AG08395 (cell line): ENCODE data around the gene ADD1.

Experiments used
- DNase-seq: peaks from one replicate; pipeline ENCODE4 v3.0.0; 2012; ENCODE audit warnings: mixed read lengths, low spot score

The ADD1 gene

DNA sequence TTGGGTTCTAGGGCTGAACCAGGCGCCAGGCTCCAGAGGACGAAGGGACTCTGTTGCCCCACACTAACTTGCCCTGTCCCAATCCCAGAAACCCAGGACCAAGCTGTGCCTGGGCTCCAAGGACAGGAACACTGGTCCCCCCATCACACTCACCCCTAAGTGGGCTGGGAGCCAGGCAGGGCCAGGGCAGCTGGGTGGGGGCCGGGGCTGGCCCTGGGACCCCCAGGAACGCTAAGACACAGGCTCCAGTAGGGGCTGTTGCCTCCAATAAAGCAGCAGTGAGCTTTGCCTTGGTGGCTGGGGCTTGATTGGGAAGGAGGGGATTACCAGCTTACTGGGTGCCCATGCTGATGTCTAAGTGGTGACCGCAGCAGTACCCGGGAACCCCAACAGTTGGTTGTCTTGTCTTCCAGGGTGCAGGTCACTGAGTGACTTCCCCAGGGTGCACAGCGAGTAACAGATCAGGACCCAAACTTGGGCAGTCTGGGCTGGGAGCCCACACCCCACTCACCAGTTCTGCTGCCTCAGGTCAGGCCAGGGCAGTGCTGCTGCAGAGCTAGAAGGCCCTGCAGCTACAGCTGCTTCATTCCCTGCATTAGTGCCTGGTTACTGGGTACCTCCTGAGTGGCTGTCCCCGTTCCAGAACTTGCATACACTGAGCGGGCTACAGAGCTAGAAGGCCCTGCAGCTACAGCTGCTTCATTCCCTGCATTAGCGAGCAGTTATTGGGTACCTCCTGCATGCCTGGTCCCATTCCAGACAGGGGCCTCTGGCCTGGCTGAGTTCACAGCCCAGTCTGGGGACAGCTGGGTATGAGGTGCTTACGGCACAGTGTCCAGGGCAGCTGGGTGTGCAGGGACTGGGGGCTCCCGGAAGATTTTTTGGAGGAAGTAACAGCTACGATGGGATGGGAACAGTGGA is 9.4 kb upstream of the ADD1 start:
- no peak for DNase-seq

DNA sequence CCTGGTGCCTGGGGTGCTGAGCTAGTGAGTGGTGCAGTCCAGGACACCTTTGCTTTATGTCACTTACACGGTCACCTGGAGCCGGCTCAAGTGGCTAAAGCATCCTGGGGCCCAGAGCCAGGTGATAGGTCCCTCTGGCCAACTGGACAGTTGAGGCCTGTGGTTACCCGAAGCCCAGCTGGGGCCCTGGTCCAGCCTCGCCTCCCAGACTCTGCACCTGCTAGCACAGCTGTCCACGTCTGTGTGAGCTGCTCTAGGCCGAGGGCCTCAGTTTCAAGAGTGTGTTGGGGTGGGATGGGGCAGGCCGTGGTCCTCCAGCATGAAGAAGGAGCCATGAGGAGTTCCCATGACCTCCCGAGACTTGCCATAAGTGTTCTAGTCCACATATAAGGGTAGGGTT is 7.7 kb upstream of the ADD1 start:
- DNase-seq: no peak

DNA sequence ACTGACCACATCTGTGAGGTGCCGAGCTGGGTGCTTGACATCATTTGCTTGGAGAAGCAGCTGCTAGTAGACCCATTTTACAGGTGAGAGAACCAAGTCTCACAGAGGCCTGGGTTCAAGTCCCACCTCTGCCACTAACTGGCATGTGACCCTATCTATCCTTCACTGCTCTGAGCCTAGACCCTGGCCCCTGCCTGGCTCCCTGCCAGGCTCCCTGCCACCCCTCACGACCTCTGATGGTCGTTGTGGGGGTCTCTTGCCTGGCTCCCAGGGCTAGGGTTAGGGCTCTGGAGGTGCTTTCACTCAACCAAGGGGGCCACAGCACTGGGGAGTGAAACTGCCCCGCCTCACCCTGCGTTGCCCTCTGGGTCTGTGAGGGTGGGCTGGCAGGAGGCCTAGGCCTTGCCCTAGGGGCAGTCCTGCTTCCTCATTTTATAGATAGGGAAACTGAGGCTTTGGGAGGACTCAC is 7.2 kb upstream of the ADD1 start:
- DNase-seq: no peak

DNA sequence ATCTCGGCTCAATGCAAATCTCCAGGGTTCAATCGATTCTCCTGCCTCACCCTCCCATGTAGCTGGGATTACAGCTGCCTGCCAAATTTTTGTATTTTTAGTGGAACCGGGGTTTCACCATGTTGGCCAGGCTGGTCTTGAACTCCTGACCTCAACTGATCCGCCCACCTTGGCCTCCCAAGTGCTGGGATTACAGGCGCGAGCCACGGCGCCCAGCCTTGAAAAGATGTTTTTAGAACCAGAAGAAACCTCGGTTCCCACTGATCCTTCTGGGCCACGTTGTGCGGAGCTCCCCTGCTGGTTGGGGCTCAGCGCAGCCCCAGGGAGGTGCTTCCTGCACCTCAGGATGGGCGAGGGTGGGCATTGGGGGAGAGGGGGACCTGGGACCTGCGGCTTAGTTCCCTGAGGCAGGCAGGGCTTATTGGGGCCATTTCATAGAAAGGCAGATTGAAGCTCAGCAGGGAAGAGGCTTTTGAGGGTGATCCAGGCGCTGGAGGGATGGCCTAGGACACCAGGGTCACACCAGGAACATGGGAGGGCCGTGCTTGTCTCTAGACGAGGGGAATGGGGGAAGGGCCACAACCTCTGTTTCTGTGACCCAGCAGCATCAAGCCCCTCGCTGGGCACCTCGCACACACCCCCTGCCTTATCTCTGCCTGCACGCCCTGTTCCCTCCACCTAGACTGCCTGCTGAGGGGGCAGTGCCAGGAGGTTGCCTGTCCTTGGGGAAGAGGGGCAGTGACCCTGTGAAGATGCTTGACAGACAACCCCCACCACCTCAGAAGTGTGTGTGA is 6.3 kb upstream of the ADD1 start:
- DNase-seq: no peak

DNA sequence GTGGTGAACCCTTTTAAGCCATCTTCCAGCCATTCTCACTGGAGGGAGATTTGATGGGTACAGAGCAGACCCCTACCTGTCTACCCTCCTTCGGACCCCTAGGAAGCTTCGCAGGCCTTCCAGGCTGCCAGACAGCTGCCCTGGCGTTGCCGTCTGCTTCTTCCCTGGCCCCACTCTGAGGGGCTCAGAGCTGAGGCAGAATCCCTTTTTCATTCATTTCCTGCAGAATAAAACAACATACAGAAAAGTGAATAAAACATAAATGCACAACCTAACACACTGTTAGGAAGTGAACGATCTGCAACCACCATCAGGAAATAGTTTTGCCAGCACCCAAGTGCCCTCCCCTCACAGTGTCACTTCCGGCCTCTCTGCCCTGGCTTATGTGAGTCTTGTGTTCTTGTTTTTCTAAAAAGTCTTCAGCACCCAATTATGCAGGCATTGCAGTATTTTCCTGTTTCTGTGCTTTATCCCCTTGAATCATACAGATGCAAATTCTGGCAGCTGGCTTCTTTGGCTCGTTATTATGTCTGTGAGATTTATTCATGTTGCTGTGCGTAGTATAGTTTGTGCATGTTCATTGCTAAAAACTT is 5.6 kb upstream of the ADD1 start:
- peak; percentile 57 for DNase-seq

DNA sequence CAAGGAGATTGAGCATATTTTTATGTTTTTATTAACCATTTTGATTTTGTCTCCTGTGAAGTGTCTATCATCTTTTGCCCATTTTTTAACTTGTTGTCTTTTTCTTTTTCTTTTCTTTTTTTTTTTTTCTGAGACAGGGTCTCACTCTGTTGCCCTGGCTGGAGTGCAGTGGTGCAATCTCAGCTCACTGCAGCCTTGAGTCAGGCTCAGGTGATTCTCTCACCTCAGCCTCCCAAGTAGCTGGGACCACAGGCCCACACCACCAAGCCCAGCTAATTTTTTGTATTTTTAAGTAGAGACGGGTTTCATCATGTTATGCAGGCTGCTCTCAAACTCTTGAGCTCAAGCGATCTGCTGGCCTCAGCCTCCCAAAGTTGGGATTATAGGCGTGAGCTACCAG is 4.6 kb upstream of the ADD1 start:
- DNase-seq: no peak

DNA sequence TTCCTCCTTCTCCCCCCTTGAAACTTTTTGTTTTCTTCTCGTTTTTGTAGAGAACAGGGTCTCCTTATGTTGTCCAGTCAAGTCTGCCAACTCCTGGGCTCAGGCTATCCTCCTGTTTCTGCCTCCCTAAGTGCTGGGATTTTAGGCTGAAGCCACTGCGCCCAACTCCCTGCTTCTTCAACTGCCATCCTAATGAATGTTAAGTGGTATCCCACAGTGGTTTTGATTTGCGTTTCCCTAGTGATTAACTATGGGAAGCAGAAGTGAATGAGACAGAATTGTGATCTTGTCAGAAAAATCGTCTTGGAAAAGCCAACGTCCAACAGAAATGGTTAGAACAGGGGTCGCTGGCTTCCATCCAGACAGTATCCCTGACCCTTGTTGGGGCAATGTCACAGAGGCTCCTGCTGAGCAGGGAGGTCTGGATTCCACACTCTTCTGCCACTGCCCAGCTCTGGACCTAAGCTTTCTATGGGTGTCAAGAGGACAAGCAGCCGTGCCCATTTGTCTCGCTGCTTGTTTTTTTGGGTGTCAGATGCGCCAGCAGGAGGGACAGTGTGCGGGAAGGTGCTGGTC is 869 bp upstream of the ADD1 start:
- peak; percentile 35 for DNase-seq

DNA sequence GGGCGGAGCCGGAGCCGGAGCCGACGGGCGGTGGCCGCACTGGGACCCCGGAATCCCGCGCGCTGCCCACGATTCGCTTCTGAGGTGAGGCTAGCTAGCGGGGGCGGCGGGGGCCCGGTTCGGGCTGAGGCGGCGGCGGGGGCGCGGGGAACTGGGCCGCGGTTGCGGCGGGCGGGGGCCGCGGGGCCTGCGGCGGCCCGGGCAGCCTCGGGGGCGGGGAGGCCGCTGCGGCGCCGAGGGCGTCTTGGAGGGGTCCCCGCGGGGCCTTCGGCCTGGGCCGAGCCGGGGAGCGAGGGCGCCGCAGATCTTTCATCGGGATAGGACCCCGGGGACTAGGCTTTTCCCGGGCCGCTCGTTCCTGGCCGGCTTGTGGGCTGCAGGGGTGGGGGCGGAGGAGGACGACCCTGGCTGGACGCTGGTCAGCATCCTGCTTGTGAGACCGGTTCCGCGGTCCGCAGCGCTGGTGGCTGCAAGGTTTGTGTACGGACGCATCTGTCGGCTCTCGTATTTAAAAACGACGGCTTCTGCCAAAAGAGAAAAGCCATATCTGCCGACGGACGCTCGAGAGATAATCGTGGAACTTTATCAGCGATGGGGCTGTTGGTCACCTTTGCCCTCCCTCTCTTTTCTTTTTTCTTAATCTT is 419 bp downstream of the ADD1 start:
- DNase-seq: peak; percentile 17

DNA sequence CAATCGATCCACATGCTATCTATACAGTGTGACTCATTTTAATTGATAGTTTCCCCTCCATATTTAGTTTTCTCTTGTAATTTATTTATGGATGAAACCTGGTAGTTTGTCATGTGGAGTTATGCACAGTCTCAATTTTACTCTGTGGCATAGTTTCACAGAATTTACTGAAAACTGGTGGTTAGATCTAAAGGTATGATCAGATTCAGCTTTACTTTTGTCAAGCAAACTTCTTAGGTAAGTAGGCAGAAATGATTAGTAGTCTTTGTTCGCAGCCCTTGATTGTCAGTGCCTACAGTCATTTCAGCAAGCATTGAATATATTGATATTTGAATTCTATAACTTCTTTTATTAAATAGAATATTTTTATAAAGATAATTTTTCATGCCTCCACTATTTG is 2.5 kb downstream of the ADD1 start:
- no peak for DNase-seq

DNA sequence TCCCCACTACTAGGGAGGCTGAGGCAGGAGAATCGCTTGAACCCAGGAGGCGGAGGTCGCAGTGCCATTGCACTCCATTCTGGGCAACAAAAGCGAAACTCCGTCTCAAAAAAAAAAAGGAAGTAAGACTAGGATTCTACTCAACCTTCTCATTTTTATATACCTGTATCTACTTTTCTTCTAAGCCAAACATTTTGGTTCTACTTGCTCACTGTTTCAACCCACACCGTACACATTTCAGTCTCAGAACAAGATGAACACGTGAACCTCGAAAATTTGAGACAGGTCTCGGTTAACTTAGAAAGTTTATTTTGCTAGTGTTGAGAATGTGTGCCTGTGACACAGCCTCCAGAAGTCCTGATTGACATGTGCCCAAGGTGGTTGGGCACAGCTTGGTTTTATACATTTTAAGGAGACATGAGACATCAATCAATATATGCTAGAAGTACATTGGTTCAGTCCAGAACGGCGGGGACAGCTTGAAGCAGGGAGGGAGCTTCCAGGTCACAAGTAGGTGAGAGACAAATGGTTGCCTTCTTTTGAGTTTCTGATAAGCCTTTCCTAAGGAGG is 3.7 kb downstream of the ADD1 start:
- DNase-seq: no peak

DNA sequence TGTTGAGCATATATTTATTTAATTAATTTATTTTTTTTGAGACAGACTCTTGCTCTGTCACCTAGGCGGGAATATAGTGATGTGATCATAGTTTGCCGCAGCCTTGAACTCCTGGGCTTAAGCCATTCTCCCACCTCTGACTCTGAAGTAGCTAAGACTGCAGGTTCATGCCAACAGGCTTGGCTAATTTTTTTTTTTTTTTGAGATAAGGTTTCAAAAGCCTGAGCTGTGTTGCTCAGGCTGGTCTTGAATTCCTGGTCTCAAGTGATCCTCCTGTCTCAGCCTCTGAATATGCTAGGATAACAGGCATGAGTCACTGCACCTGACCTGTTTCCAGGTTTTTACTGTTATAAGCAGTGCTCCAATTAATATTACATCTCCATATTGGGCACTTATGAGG is 4.8 kb downstream of the ADD1 start:
- DNase-seq: no peak

DNA sequence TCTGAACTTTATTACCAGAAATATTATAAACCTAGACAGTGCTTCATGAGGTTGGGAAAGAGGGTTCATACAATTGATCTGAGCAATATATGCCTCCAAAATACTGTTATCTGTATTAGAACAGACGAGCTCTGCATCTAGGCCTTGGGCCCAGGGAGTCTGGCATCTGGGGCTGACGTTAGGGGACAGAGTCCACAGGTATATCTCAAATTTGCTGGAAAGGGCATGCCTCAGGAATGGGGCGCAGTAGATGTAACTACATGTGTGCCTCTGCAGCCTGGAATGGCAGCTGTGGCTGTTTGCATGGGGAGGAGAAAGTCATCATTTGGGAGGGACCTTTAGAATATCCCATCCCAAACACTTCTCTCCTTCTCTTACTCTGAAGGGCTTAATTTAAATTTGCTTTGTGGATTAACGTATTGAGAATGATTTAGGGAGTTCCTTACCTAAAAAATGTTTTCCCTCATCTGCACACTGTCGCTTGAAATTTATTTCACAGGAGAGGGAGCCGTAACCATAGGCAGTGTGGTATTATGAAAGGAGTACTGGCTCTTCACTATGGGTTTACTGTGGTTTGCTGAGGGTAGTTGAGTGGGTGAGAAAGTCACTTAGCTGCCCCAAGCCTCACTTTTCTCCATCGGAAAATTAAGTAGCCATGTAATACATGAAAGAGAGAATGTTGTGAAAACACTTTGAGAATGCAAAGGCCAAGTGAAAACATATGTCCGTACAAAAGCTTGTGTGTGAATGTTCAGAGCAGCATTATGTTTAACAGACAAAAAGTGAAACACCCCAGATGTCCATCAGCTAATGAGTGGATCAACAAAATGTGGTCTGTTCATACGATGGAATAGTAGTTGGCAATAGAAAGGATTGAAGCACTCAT is 5.9 kb downstream of the ADD1 start:
- DNase-seq: no peak

DNA sequence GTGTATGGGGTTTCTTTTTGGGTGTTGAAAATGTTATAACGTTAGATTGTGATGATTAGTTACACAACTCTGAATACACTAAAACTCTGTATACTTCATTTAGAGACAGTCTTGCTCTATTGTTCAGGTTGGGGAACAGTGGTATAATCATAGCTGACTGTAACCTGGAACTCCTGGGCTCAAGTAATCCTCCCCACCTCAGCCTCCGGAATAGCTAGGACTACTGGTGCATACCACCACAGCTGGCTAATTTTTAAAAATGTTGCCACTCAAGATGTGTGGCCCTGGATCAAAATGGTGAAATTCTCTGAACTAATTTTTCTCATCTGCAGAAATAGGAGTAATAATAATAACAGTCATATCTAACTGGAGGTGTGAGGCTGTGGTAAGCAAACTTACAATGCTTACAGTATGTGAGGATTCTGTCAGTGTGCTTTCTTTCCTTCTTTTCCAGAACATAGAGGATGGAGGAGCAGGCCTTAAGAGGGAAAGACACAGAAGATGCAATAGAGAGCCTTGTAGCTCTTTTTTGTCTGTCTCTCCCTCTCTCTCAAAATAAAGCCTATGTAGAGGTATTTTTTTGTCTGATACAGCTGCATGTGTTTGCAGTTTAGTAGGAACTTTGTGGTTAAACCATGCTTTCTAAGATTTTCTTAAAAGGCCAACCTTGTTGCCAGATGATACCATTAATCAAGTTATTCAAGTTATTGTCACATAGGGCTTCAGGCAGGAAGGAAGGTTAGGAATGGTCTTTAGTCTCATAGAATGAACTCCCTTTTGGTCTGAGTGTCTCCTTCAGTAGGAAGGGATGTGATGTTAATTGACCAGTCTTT is 7.5 kb downstream of the ADD1 start:
- DNase-seq: no peak

DNA sequence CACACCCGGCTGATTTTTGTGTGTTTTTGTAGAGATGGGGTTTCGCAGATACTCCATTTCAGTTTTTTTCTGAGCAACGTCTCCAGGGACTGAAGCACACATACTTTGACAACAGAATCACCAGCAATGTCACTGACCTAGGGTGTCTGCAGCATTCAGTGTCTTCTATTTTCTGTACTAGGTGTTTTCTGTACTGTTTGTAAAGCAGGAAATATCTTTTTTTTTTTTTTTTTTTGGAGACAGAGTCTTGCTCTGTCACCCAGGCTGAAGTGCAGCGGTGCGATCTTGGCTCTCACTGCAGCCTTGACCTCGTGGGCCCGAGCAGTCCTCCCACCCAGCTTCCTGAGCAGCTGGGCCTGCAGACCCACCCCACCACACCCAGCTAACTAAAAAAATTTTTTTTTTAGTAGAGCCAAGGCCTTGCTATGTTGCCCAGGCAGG is 8.9 kb downstream of the ADD1 start:
- DNase-seq: no peak

DNA sequence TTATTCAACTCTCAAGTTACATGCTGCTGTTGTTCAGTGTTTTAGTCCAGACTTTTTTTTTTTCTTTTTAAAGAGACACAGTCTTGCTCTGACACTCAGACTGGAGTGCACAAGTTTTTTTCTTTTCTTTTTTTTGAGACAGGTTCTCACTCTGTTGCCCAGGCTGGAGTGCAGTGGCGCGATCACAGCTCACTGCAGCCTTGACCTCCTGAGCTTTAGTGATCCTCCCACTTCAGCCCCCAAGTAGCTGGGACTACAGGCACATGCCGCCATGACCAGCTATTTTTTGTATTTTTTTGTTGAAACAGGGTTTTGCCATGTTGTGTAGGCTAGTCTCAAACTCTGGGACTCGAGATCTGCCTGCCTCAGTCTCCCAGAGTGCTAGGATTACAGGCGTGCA is 11.9 kb downstream of the ADD1 start:
- no peak for DNase-seq

DNA sequence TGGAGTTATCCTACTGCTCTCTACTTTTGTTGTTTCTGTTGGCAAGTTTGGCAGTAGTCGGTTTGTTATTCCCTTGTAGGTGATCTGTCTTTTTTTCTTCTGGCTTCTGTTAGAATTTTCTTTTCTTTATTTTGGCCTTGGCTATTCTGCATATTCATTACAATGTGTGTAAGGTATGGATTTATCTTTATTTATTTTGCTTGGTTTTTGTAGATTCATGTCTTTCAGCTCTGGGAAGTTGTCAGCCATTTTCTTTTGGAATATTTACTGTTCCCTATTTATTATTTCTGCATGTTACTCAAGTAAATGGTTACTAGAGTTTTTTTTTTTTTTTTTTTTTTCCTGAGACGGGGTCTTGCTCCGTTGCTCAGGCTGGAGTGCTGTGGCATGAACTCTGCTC is 12.6 kb downstream of the ADD1 start:
- no peak for DNase-seq

DNA sequence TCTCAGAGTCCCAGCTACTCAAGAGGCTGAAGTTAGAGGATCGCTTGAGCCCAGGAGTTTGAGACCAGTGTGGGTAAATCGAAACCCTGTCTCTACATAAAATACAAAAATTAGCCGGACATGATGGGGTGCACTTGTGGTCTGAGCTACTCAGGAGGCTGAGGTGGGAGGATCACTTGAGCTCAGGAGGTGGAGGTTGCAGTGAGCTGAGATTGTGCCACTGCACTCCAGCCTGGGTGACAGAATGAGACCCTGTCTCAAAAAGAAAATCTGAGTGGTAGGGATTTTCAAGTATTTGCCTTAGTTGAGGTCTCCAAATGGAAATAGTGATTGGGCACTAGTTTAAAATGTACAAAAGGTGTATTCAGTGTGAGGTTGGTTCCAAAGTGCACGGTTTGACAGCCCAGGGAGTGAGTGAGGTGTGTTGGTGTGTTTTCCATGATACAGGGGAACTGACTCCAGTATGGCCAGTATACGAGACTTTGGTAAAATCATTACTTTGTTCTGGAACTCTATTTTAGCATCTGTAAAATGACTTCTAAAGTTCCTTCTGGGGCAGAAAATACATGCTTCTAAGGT is 13.8 kb downstream of the ADD1 start:
- no peak for DNase-seq

DNA sequence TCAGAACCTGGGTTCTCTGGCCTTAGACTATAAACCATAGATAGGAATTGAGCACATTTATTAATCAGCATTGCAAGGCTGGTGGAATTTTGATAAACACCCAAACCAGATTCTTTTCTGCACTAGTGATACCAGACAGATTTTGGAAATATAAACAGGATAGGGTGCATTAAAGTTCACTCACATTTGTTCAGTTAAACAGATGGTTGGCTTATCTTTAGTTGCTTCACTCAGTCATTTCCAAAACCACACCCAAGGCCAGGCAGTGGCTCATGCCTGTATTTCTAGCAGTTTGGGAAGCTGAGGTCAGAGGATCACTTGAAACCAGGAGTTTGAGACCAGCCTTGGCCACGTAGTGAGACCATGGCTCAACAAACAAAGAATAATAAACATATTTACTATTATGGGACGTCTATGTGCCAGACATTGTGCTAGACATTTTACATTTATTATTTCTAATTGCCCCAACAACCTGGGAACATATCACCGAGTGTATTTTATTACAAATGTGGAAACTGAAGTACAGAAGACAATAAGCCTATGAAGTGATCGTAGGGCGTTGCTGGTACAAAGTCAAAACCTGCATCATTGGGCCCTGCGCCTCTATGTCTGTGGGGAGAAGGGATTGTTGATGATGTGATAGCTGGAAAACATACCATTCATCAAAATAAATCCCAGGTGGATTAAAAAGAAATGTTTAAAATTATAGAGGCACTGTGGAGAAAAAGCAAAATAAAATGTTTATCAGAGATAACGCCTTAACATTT is 15.0 kb downstream of the ADD1 start:
- peak; percentile 24 for DNase-seq
